GM18873 (cell line): ENCODE results near the gene RGL1.
"Not testable (repeated sequence)": the region's sequence is repeated elsewhere in the genome, so short reads cannot be mapped to it uniquely, and the experiment has no call there.

Experiments
- ATAC-seq: cut with Tn5 transposase; IDR thresholded peaks from one replicate; pipeline ENCODE4 v1.9.1; 2021; ENCODE audit warnings: mild to moderate bottlenecking, moderate library complexity, moderate number of reproducible peaks; ENCODE audit not compliant: unreplicated experiment, low FRiP score

Gene RGL1

DNA sequence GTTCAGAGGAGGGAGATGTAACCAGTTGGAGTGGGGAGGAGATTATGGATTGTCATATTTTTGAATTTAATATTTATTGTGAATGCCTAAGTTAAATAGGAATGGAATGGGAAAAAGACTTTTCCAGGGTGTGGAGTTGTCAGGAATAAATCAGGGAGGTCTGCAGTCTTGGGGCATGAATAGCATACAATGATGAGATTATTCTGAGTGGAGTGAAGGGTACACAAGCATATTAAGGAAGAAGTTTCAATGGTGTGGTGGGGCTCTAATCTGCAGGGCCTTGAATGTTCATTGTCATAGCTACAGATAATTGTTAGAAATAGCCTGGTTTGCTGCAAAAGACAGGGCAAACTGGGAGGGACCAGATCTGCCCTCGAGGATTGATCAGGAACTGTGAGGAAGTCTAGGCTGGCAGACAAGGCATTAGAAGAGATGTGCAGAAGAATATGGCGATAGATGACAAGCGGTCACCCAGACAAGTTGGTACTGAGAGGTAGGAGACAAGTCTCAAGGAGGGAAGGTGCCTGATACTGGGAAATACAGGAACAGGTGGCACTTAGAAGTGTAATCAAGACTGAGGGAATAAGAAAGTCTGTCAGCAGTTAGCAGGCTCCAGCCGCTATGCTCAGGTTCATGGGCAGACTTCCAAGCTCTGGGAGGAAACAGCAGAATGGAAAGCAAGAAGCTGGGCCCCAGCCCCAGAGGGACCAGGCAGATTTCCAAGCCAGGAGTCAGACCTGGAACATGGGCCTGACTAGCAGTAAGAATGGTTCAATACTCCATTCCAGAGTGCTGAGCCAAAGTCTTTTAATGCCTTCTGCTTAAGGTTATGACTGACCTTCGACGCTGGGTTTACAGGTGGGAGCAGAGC, 20.9 kb upstream of the RGL1 start:
- ATAC-seq = no peak

GRCh38 chr1:183785921-183786320, 19.0 kb upstream of the RGL1 start:
- ATAC-seq = not testable (repeated sequence)

GRCh38 chr1:183787704-183788103, 17.2 kb upstream of the RGL1 start:
- ATAC-seq = no peak

- ATAC-seq = no peak
These were observed 13.6 kb upstream of the RGL1 start for GRCh38 chr1:183791319-183791718.

- no peak for ATAC-seq
These were observed 12.6 kb upstream of the RGL1 start for GRCh38 chr1:183792300-183792699.

DNA sequence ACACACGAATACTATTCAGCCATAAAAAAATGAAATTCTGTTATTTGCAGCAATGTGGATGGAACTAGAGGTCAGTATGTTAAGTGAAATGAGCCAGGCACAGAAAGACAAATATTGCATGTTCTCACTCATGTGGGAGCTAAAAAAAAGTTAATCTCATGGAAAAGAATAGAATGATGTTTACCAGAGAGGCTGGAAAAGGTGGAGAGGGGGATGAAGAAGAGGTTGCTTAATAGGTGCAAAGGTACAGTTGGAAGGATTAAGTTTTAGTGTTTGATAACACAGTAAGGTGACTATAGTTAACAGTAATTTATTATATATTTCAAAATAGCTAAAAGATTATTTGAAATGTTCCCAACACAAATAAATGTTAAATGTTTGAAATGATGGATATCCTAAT, 10.8 kb upstream of the RGL1 start:
- ATAC-seq = no peak

DNA sequence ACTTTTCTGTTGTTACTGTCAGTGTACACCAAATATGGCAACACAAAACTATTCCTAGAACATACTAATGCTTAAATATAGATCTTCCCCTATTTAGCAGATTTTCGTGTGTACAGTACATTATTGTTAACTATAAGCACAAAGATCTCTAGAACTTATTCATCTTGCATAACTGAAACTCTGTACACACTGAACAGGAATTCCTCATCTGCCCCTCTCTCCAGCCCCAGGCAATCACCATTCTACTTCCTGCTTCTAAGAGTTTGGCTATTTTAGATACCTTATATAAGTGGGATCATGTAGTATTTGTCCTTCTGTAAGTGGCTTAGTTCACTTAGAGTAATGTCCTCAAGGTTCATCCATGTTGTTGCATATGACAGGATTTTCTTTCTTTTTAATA, 4.5 kb upstream of the RGL1 start:
- ATAC-seq = no peak

- no peak for ATAC-seq
These were observed 3.3 kb upstream of the RGL1 start for GRCh38 chr1:183801649-183802048.

GRCh38 chr1:183804387-183804786, 533 bp upstream of the RGL1 start:
- ATAC-seq = no peak

DNA sequence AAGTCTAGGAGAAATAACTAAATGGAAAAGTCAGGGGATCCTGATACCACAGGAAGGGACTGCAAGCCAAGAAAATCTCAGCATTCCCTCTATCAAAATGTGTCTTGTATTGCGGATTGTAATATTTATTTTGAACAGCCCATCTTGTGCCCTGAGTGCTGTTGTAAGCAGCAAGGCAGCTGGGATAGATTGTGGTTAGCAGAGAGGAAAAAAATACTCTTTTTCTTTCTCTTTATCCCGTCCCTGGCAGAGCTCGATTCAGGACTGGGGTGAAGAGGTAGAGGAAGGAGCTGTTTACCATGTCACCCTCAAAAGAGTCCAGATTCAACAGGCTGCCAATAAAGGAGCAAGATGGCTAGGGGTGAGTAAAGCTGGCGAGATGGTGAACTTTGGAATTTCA, 1.2 kb downstream of the RGL1 start:
- ATAC-seq = no peak

GRCh38 chr1:183806675-183807074, 1.8 kb downstream of the RGL1 start:
- no peak for ATAC-seq

DNA sequence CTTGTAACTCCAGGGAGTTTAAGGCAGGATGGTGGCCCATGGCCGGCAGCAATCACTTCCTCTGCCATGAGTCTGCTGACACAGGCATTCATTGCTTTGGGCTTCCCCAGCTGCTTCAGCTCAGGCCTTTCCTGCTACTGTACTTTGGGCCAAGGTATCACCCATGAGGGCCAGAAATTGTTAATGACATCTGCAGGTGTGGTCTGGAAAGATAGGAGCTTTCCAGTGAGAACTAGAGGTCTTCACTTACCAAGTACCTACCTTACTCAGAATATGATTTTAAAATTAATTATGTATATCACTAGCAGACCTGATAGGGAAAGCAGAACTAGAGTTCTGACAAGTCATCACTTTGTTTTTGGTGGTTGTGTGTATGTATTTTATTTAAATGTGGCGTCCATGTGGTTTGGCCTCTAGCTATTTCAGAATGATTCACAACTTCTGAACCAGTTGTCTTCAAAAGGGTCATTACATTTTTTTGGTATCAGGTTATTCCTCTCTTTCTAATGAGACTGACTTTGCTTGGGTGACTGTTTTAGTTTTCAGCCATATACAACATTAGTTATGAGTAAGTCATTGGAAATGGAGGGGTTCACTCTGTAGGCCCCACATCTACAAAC, 2.7 kb downstream of the RGL1 start:
- peak; percentile 56 for ATAC-seq

- no peak for ATAC-seq
These were observed 3.5 kb downstream of the RGL1 start for GRCh38 chr1:183808296-183809027.

DNA sequence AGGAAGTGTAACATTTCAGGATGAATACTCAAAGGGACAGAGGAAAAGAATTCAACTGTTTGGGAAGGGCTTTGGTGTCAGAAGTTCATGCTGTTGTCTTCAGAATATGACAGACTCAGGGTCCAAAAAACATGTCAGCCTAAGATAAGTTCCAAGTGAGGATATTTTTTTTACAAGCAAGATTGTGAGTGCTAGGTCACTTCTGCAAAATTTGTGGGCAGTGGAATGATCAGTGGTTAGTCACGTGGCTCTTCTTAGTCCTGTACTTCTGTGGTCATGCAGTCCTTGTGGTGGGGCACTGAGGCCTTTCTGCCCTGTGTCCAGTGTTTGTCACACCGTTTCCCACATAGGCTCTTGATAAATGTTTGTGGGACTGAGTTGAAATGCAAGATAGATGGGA, 5.2 kb downstream of the RGL1 start:
- no peak for ATAC-seq

DNA sequence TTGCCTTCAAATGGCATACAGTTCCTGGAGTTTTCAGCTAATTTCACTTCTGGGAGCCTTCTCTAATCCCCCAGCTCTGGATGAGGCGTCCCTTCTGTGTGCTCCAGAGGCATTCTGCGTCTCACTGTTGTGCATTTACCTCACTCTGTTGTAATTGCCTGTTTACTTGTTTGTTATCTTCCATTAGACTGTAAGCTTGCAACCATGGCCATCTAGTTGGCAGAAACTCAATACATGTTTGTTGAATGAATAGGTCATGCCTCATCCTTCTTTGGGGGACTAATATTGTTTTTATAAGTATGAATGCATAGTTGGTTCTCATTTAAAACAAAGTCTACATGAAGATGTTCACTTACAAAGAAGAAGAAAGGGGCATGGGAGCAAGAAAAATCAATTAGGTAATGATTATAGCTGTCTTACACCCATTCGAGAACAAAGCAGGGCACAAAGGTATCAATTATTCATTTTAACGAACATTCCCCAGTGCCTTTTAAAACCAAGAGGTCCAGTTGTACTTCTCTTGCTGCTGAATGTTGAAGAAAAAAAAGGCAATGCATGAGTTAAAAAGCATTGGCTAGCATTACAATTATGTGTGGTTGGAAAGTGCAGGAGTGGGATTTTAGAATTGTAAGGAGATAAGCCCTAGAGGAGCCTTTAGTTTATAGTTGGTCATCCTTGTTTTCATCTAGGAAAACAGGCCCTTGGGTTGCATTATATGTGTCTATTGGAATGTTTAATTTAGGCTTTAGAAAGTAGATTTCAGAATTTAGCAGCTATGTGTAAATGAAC, 6.0 kb downstream of the RGL1 start:
- ATAC-seq = no peak

DNA sequence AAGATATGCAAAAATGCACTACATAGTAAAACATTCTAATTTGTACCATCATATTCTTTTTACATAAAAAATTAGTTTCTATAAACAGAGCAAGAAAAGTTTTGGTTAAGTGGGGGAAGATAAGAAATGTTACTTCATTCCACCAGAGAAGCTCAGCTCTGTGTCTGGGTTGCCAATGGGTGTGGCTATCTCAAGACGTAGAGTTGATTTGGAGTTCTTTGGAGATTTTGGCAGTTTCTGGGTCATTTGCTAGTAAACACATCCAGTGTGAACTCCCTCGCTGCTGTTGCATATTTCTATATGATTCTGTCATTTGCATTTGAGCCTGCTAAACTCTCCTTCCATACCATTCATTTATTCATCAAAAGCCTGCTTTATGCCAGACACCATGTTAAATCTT, 7.2 kb downstream of the RGL1 start:
- no peak for ATAC-seq

DNA sequence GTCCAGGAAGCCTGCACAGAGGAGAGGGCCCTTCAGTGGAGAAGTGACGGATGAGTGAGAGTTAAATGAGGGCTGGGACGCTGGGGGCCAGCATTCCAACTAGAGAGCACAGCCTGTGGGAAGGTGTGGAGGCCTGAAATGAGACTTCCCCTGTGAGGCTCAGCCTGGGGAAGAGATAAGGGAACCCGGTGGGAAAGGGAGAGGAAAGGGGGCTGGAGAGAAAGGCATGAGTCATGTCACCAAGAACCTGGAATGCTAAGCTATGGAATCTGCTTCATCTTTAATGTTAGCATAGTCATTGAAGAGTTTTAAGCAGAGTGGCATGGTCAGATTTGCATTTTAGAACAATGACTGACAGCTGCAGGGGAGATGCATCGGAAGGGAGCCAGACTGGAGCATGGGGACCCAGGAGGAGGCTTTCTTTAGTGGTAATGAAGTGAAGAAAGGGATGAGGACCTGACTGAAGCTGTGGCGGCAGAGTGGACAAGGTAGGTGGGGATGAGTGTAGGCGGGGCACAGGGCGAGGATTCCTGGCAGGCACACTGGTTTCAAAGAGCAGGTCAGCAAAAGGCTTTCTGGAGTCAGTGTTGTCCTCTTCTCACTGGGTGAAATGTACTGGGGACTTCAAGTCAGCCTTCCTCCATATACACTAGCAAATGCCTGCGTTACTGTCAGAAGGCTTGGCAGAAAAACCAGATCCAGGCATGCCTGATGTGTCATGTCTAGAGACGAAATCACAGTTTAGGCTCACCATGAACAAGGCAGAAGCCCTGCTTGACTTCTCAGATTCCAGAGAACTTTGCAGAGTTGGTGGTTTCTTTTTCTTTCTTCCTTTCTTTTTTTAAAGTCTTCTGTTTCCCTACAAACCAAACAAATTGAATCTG, 8.0 kb downstream of the RGL1 start:
- no peak for ATAC-seq

- ATAC-seq = no peak
These were observed 9.3 kb downstream of the RGL1 start for GRCh38 chr1:183814121-183814681.

DNA sequence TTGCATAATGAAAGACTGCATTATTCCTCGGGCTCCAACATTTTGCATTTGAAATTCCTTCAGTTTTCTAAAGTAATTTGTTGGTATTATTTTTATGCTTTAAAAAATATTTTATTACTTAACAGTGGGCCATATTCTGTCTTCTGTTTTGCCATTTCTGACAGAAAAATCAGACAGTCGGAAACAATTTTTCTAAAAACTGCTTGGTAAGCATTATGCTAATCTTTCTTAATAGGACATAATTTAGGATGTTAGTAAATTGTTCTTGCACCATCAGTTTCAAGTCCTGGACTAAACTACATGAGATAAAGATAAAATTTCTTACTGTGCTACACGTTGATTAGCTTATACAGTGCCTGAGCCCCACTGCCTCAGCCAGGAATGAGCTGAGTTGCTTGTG, 11.2 kb downstream of the RGL1 start:
- no peak for ATAC-seq
